GM18858 (cell line): ENCODE data around the gene HEXIM2.
A peak's percentile ranks its signal among the peaks of the same experiment; 100 is the strongest.

ENCODE experiments used
- ATAC-seq: cut with Tn5 transposase; IDR thresholded peaks from one replicate; pipeline ENCODE4 v1.9.1; 2021; ENCODE audit not compliant: unreplicated experiment

HEXIM2 gene

DNA sequence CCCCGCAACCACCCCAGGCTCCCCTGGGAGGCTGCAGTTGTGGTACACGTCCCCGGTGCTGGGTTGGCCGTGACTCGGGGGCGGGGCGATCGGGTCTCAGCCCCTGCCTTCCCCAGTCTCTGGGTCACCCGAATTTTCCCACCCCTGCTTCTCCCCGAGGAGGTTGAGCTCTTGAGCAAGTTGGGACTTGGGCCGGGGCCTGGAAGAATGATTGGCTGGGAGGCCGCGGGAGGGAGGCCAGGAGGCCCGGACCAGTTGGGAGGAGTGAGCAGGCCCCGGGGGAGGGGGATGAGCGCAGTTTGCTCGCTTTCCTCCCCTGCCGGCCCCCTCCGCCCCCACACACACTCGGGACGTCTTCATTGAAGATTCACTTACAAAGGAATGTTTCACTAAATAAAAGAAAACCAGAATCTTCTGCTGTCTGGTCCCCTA is 17.9 kb upstream of the HEXIM2 start:
- ATAC-seq = no peak

DNA sequence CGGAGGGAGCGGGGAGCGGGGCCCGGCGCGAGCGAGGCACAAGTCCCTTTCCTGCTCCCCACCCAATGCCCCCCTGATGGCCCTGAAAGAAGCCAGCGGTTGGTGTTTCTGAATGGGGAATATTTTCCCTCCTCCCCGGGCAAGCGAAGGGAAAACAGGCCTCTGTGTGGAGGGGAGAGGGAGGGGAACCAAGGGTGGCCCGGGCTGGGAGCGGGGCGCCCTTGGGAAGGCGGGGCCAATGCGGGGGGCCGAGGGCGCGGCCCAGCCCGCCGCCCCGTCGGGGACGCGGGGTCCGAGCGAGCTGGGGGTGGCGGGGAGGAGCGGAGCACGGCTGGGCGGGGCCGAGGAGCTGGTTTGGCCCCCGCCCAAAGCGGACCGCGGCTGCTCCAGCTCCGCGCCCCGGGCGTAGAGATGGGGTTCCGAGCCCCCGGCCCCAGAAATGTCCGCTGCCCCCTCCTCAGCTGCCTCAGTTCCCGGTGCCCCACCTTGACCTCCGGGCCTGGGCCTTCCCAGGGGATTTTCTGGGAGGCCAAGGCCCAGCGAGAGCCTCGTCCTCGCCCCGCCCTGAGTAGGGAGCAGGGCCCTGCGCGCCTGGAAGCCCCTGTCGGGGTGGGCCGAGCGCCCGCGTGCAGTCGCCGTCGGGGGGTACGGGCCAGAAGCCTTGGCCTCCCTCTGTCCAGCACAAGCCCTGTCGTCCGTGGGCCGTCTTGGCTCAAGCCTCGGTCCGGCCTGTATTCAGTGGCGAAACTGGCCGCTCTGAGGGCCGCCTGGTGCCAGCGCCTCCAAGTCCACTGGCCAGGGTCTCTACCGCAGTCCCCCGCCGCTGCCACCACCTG is 17.3 kb upstream of the HEXIM2 start:
- ATAC-seq = no peak

DNA sequence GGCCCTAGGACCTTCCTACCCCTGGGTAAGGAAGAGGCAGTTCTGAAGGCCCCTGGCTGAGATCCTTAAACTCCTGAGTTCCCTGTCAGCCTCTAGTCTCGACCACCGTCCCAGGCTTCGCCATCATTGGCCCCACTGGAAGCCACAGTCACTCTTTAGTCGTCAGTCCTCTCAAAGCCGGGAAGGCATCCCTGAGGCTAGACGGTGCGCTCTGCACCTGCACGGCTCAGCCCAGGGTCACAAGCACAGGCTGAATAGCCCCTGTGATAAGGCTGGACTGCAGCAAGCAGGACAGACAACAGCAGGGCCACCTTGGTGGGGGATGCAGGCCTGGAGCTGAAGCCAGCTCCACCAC is 16.7 kb upstream of the HEXIM2 start:
- no peak for ATAC-seq

DNA sequence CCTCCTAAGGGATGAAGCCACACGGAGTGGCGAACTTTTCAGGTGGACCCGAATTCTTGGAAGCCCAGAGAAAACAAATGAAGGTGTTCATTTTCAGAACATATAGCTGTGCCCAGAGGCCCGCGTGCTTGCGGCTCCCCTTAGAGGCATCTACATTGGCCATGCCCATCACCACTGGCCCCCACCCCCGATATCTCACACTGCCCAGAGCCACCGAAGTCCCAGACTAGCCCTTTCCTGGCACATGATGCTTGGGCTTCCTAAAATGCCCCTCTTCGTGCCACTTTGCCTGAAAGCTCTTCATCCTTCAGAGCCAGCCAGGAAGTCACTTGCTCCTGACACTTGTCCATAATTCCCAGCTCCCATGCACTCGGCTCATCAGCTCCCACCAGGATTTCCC is 15.5 kb upstream of the HEXIM2 start:
- ATAC-seq = no peak

DNA sequence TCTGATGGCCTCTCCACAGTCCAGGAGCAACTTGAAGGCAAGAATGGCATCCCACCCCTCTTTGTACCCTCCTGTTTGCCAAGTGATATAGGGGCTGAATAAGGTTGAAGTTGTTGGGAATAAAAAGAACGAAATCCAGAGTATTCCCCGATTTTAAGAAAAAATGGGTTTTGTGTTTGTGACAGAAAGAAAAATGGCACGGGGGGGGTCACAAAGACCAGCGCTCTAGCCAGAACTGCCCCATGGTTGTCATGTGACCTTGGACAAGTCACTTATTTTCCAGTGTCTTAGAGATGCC is 15.1 kb upstream of the HEXIM2 start:
- ATAC-seq = no peak

DNA sequence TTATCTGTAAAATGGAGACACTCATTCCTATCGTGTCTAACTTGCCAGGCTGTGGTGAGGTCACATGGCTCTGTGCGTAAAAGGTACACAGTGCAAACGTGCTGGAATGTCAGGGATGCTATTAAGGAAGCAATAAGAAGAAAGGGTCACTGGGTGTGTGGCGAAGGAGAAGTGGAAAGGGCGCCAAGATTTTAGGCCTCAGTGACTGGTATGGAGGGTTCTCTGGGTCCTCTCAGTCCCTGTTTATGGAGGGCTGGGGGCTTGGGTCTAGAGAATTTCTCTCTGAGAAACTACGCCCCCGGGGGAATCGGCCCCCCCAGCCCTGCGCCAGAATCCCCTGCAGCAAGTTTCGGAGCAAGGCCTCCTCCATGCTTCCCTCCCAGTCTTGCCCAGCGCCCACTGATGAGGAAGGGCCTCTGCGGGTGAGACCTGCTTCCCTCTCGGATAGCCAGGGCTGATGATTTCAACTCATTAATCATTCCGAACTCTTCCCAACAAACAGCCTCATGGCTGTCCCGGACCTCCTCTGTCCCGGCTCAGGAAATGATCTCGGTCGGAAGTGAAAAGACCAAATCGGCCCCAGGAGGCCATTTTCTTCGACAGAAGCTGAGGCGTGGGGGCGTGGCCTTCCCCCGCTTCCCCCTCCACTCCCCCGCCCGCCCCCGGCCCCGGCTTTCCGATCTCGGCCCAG is 14.6 kb upstream of the HEXIM2 start:
- no peak for ATAC-seq

DNA sequence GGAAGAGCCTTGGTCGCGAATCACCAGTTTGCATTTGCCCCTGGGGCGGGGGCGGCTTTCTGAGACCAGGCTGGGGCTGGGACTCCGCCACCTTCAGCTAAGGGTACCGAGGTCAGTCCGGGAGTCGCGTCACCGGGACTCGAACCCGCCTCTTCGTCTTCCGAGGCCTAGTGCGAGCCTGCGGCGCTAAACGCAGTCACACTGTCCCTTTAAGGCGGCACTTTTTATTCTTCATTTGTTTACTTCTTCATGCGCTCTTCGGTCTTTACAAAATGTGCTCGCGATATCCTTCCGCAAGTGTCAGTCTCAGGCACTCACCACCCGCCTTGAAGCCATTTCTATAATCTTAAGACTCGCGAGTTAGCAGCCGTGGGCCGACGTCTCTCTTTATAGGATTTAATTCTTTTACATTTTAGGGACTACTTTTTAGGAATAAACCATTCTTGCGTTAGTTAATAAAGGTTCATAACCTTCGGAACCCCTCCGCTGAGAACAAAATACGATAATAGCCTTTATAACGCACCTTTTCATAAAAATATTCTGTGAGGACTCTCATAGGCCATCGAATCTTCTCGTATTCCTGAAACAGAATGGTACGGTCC is 14.0 kb upstream of the HEXIM2 start:
- ATAC-seq = no peak

DNA sequence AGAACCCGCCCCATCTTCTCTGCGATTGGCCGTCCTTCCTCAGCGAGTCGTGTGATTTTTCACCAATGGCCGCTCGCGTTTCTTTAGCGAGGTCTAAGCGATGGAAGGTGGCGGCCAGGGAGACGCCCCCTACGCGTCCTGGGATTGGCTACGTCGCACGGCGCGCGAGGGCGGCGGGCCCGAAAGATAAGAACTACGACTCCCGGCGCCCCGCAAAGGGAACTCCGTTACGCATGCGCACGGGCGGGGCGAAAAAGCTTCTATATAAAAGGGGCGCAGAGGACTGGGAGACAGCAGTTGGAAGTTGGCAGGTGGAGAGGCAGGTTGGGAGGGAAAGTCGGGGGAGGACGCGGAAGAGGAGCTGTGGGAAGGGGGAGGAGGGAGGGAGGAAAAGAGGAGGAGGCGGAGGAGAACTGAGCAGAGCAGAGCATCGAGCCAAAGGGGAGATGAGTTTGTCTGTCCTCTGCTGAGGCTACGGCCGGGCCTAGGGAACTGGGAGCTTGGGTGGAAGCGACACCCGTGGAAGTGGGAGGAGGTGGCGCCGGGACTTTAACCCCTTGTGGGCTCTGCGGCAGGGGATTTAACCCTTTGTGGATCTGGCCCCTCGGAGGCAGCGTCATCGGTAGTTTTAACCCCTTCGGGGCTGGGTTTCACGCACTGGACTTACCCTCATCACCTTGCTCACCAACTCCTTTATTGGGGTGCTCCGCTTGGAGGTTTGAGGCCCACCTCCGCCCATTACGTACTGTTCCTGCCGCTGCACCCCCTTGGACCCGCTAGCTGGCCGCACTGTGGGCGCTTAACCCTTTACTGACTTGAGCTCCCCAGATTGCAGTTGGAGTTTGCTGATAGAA is 13.3 kb upstream of the HEXIM2 start, which contains the start of gene HEXIM1:
Gene HEXIM1 (plus strand): TSS at position 293 of the 854 bp plus-strand sequence. CDS start 716 bp downstream, outside the sequence.
- ATAC-seq = peak; percentile 47

DNA sequence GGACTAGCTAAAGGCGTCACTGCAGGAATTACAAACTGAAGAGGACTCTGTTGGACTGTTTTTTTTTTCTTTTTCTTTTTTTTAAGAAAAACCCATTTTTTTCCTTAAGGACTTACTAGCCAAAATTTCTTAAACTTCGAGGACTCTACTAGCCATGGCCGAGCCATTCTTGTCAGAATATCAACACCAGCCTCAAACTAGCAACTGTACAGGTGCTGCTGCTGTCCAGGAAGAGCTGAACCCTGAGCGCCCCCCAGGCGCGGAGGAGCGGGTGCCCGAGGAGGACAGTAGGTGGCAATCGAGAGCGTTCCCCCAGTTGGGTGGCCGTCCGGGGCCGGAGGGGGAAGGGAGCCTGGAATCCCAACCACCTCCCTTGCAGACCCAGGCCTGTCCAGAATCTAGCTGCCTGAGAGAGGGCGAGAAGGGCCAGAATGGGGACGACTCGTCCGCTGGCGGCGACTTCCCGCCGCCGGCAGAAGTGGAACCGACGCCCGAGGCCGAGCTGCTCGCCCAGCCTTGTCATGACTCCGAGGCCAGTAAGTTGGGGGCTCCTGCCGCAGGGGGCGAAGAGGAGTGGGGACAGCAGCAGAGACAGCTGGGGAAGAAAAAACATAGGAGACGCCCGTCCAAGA is 12.5 kb upstream of the HEXIM2 start:
- ATAC-seq = no peak

DNA sequence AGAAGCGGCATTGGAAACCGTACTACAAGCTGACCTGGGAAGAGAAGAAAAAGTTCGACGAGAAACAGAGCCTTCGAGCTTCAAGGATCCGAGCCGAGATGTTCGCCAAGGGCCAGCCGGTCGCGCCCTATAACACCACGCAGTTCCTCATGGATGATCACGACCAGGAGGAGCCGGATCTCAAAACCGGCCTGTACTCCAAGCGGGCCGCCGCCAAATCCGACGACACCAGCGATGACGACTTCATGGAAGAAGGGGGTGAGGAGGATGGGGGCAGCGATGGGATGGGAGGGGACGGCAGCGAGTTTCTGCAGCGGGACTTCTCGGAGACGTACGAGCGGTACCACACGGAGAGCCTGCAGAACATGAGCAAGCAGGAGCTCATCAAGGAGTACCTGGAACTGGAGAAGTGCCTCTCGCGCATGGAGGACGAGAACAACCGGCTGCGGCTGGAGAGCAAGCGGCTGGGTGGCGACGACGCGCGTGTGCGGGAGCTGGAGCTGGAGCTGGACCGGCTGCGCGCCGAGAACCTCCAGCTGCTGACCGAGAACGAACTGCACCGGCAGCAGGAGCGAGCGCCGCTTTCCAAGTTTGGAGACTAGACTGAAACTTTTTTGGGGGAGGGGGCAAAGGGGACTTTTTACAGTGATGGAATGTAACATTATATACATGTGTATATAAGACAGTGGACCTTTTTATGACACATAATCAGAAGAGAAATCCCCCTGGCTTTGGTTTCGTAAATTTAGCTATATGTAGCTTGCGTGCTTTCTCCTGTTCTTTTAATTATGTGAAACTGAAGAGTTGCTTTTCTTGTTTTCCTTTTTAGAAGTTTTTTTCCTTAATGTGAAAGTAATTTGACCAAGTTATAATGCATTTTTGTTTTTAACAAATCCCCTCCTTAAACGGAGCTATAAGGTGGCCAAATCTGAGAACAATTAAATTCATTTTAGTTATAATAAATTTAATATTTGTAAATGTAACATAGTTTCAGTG is 11.7 kb upstream of the HEXIM2 start:
- ATAC-seq = no peak

DNA sequence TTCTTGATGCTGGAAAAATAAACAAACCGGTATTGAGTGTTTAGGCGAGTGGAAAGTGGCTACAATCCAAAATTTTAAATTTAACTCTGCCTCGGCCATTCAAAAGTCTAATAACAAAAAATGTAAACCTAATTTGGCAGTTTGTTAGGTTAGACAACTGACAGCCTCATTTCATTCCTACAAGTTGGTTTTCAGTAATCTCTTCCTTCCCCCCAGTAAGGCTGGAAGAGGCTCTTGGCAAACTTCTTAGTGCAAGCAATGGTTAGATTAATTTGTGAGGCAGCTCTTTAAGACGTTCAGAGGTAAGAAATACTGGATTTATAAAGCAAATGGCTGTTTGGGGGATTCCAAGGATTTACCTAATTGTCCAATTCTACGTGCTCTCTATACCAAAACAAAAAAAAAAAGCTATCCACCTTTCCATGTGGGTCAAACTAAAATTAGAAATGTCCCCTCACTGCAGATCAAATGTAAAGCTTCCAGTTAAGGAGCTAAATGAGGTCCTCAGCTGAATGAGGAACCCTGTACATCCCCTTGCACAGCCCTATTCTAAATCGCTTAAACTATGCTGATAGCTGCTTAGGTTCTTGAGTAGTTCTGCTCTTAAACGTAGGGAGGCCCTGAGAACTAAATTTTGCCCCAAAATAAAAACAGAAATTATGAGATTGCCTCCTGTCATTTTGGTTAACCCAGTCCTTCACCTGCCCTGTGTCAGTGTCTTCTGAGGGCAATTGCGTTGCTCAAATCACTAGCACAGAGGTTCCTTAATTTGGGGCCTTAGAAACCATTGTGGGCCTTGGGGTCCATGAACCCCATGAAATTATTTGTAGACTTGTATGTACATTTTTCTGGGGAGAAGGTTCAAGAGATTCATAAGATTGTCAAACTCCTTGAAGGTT is 10.5 kb upstream of the HEXIM2 start:
- ATAC-seq = no peak

DNA sequence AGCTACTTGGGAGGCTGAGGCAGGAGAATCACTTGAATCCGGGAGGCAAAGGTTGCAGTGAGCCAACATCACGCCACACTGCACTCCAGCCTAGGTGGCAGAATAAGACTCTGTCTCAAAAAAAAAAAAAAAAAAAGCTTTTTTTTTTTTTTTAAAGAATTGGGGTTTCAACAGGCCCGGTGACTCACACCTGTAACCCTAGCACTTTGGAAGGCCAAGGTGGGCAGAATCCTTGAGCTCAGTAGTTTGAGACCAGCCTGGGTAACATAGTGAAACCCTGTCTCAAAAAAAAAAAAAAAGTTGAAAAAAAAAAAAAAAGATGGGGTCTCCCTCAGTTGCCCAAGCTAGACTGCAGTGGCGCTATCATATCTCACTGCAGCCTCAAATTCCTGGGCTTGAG is 6.6 kb upstream of the HEXIM2 start:
- ATAC-seq = no peak

DNA sequence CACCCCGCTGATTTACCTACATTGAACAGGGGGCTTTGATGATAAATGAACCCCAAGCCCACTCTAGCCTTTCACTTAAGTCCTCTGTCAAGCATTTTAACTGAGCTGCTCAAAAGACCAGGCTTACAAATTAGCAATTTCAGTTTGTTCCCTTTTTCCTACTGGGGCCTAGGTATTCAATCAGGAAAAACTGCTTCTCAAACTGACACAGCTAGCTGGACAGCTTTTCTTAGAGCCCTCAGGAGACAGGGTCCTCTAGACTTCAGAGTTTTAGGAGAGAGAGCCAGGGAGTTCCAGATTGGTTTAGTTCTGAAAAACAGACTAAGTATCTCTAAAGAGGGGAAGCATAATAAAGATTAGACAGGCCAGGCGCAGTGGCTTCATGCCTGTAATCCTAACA is 6.2 kb upstream of the HEXIM2 start:
- ATAC-seq = no peak

DNA sequence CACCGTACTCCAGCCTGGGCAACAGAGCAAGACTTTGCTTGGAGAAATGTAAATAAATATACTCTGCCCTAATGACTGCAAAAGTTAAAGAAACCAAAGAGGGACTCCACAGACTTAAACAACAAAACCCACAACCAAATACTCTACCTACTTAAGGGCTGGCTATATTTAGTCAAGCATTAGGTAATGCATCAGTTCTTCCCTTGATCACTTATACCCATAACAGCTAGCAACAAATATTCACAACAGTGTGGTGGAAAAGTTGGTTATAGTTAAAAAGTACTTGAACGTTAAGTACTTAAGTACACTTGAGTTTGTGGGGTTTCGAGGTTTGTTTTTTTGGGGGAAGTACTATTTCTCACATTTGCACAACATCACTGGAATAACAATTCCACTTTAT is 5.4 kb upstream of the HEXIM2 start:
- no peak for ATAC-seq

DNA sequence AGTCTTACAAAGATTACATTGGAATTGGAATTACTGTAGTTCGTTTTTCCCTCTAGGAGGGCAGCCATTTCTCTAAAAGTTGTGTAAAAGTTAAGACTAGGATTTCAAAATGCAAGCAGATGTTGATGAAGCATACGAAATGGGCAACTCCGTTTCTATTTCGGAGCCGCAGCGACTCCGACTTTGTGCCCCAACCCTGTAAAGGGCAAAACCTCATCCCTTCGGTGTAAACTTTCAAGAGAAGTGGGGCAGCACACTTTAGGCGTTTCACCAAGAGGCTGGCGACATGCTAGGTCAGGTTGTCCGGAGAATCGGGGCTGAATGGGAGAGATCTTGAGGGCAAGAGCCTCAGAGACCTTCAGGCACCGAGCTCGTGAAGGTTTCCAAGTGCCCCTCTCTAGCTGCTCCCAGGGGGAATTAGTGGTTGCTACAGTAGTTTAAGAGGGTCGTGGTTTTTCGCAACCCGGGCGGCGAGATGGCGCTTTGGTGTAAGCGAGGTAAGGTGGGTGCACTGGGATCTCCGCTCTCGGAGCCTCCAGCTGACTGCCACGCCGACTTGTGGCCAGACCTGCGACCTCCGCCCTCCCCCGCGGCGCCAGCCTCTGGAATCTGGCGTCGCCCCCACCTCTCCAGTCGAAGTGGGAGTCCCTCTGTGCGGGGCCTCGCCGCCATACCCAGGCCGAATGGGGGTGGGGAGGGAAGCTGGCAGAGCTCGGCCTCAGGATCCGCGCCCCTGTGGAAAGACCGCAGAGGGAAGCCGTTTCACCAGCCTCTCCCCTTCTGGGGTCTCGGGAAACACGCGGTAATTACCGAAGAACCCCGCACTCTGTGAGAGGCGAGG is 1.0 kb upstream of the HEXIM2 start:
- ATAC-seq = no peak

DNA sequence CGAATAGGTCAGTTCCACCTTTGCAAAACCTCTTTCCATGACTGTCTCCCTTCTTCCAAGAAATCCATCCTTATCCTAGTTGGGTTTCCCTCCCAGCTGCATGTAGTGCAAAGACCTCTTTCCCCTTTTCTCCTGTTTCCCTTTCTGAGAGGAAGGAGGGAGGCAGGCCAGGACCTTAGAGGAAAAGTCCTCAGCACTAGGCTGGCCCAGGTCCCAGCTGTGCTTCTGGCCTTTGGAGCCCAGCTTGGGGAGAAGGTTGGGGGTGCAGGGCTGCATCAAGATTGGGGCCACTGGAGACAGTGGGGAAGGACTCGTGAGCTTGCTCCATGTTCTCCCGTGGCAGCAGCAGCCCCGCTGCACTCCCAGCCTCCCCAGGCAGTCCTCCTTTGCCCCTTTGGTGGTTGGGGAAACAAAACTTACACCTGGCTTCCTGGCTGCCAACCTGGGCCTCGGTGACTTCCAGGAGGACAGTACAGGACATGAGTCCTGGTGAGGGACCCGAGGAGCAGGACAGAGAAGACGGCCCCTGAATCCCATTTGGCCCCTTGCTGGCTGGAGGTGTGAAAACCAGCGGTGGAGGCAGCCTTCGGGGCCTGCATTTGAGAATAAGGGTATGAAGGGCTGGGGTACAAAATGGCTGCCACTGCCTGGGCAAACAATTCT is 481 bp downstream of the HEXIM2 start:
- peak; percentile 1 for ATAC-seq

DNA sequence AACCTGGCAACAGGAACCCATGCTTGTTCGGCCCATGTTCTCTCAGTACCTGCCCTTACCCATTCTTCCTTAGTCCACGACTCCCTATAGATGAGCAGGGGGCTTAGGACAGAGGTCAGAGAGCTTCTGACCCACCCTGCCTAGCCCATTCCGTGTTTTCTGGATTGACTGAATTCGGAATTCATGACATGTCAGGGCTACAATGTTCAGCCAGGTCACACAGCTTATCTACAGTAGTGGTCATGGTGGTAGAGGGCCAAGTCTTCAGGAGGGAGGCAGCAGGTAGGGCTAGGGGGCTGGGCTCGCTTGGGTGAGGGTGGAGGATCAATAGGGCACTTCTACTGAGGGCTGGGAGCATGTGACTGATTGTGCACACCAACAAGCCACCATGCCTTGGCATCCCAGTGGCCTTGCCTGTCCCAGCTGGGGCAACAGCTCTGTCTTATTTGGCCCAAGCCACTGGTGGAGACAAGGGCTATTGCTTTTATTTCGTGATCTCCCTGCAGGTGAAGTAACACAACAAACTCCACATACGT is 3.1 kb downstream of the HEXIM2 start:
- no peak for ATAC-seq
